T follicular helper cell (primary cell): ENCODE measurements around the gene BTBD9.

ENCODE experiments used
- DNase-seq: peaks from one replicate; pipeline ENCODE4 v3.0.0-alpha.2; 2020; ENCODE audit warnings: low read depth

Gene BTBD9

DNA sequence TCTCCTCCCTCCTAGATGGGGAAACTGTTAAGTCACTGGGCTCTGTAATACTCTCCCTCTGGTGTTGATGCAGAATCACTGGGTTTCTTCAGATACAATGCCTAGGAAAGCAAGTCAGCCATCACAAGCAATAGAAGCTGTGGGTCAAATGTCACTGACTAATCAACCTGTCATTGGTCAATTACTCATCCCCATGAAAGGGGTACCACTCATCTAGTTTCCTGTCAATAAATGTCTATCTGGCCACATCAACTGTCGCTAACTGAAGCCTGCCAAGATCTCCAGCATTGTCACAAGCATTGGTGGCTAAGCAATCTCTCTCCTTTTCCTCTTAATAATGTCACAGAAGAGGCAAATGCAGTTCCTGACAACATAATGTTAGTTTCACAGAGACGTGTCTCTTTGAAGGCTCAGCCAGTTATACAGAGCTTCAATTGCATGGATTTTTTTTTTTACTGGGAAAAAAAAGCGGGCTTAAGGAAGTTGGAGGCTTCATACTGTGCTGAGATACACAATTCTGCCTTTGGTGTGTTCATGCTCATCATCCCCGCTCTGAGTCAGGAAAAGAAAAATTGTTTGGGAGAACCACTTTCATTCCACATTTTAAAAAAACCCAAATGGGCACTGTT, 355.9 kb downstream of the BTBD9 start:
- DNase-seq = no peak

DNA sequence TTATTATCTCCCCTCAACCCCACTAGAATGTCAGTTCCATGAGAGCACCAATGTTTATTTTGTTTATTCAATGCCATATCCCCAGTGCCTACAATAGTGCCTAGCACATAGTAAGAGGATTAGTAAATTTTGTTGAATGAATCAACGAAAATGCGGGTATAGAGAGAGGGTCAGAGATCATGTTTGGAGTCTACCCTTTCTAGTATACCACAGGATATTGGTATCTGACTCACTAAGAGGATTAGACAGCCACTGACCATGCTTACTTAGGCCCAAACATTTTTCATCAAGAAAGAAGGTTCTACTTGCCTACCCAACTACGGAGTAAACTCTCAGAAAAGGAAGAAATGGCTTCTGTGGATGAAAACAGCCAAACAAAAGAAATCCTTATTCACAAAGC, 356.8 kb downstream of the BTBD9 start:
- DNase-seq = no peak

DNA sequence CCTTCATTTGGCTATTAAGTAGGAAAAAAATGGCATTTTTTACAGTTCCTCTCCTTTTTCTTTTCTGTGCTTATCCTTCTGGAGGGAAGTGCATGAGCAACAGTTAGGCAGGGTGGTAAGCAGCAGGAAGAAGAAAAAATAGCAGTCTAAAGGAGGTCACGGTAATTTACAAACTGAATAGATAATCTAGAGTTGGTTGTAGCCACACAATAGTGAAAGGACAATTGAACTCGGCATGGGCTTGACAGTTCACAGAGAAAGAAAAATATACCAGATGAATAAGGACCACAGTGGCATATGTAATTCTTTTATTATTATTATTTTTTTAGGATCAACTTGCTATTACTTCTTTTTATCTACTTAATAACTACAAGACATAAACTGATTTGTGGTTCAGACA, 358.6 kb downstream of the BTBD9 start:
- no peak for DNase-seq

DNA sequence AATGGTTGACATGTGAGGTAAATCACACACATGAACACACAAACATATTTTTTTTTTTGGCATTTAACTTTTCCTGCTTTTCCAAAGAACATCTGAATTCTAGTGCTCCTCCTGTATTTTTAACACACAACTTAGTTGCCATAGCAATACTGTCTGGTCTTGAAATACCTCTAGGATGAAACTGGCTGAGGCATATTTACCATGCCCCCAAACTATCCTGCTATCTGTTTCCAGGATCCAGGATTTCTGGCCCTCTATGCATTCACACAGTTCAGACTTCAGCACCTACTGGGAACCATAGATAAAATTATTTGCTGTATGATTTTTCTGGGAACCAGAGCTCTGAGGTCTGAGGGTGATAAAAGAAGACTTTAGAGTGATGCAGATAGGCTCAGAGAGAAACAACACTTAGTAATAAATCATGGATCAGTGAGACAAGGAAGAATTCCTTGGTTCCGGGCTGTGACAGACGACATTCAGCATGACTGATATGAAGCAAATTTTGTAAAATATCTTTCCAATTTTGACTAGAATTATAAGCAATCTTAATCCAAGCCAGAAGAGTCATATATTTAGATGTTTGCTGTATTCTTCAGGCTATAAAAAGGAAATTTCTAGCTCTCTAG, 359.7 kb downstream of the BTBD9 start:
- DNase-seq = no peak

DNA sequence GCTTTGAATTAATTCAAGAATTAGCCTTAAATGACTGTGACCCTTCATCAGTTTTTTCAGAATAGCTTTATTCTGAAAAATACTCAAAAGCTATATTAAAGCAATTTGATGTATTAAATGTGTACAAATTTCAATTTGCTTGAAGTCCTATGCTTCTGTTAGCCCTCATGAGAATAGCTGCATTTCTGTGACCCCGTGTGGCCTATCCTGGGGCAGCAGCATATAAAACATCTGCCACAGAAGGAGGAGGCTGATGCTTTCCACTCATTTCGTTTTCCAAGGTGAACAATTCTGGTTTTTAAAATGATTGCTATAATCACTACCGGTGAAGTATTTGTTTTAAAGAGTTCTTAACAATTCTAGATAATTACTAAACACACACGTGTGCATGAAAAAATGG, 360.3 kb downstream of the BTBD9 start:
- no peak for DNase-seq

DNA sequence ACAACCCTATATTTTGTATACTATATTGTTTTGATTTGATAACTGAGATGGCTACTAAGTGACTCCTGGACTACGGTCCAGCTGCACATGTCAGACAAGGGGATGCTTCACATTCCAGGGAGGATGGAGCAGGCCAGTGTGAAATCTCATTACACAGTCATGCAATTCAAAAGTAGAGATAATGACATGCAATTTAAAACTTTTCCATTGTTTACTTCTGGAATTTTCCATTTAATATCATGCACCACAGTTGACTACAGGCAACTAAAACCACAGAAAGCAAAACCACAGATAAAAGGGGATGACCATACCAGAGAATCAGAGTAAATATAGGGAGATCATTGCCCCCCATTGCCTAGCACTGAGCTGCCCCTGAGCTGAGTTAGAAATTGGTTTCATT, 366.4 kb downstream of the BTBD9 start:
- no peak for DNase-seq

DNA sequence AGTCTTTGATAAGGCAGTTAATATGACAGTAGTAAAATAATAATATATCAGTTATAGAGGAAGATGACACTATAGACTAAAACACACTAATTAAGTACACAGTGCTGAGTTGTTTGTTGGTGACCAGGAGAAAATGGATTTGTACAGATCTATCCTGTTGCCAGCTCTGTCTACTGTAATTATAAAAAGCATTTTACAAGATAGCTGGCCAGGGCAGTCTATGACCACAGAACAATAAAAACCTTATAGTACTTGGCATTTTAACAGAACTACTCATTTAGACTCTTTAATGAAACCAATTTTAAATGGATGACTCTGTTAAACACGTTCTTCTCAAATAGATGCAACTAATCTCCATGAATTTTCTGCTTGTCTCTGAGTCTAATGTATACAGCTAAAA, 367.5 kb downstream of the BTBD9 start:
- no peak for DNase-seq

DNA sequence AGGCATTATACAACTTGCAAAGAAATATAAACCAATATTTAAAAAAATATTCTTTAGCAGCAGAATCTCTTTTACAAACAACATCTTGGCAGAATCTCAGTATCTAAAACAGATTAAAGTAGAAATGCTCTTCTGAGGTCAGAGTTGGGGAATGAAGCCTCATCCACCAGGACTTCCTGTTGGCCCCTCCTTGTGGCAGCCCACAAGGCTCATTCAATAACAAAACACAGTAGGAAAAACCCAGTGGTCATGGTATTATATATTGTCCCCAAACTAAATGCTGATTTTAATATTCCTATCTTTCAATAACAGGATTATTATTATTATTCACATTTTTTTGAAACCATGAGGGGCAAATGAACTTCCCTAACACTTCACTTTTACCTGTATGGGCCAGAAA, 368.6 kb downstream of the BTBD9 start:
- DNase-seq = no peak

DNA sequence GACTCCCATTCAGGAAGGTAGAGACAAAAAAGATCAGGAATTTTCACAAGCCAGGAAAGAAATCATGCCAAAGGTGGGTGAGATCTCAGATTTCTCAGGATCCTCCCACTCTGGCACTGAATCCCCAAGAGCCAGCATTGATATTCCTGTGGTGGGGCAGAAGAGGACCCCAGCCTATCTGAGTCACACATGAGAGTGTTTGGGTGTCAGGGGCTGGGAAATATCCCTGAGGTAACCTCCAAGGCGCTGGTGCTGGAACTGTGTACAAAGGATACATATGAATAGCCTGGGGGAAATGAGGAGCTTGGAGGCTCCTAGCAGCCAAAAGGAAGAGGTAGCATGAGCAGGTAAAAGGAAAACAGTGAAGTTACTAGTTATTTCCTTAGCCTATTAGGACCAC, 369.4 kb downstream of the BTBD9 start:
- DNase-seq = no peak

DNA sequence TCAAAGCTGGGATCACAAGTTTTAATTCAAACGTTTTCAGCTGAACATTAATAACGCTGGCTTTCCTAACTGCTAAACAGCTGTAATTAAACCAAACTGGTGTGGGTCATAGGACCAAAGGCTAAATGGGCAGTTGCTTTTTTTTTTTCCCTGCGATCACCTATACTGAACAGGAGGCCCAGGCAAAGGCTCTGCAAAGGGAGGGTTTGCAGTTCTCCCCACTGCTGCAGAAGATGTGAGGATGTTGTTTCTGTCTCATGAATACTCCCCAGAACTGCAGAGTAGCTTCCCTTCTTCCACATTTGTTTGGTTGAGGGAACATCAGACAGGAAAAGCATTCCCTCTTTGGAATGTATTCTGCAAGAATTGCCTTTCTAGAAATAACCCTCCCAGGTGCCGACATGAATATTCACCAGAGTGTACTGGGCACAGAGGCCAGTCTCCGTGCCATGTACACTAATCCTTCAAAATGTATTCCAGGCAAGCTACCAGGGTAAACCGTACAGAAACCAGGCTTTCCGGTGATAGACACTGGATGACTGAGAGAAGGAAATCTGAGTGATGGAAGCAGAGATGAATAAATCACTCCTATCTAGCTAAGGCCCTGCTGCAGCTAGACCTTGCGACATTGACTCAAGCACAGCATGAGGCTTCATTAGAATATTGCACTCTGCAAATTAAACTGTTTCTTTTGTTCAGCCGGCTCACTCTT, 370.1 kb downstream of the BTBD9 start:
- DNase-seq = no peak

DNA sequence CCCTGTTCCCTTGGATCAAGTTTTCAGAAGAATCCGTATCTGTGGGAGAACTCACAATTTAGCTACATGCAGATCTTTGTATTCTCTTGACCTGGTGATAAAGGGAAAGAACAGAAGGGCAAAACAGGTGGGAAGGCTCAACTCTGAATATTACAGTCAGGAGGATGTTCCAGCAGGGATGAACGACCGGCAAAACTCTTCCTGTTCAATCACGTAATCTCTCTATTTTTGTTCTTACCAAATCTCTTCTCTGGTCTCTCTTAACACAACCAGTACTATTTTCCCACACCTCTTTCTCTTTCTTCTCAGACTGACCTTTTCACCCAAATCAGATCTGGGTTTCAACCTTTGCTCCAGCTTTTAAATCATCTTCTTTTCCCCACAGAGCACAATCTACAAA, 371.4 kb downstream of the BTBD9 start:
- DNase-seq = no peak

DNA sequence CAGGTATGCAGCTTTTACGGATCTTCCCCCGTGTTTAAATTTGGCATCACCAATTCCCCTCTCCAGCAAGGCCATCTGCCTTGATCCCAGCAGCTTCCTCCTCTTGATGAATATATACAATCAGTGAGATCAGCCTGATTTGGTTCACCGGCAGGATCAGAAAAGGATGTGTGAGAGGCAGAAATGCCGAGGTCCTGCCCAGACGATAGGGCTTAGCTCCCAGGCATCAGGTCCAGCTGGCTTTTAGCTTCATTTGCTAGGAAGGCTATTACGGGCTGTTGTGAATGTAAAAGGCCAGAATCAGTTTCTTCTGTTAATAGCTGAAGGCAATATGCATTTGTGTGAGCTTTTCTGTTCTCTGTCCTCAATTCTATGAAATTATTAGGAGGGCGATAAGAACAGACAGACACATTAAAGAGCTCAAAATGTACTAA, 372.8 kb downstream of the BTBD9 start:
- DNase-seq = no peak

DNA sequence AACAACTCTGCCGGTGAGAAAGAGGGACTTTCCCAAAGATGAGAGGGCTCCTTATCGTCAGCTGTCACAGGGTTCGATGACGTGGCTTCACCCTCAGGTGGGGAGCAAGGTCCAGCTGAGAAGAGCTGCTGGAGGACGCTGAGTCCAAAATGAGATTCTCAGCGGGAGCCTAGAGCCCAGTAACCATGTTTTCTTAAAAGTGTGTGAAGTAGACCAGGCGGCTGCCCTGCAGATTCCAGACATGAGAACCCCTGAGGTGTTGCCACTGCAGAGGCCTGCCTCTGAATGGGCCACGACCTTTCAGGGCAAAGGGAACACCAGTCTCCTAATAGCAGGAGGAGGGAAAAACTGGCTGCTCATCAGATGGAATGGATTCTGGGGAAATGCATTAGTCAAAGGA, 375.1 kb downstream of the BTBD9 start:
- no peak for DNase-seq

DNA sequence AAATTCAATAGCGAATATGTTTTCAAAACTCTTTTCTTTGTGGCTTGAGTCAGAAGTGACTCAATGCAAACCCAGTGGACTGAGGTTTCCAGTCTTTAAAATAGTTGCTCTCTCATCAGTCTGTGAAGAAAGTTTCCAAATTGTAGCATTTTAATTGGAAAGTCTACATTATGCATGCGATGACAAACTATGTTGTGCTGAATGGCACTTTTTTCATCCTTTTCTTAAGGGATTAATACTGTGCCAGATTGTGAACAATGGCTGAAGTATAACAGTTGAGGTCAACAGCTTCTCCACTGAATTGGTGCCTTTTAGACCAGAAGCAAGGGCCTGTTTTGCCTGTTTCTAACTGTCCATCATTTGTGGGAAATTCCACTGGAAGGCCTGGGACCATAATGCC, 377.1 kb downstream of the BTBD9 start:
- no peak for DNase-seq

DNA sequence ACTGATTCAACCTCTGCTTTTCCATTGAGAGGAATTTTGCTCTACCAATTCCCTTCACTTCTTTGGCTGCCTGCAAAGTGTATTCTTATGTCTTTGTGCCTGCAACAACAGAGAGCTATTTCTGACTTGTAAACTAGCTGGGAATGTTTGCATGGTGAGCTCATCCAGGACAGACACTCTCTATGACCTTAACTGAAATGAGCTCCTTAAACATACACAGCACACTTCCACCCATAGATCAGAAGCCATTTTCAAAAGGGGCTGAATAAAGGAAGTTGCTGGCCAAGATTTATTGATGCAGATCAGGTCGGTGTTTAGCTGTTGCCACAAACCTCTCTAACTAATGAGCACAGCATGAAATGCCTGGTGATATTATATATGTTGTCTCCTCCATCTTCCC, 377.7 kb downstream of the BTBD9 start:
- no peak for DNase-seq

DNA sequence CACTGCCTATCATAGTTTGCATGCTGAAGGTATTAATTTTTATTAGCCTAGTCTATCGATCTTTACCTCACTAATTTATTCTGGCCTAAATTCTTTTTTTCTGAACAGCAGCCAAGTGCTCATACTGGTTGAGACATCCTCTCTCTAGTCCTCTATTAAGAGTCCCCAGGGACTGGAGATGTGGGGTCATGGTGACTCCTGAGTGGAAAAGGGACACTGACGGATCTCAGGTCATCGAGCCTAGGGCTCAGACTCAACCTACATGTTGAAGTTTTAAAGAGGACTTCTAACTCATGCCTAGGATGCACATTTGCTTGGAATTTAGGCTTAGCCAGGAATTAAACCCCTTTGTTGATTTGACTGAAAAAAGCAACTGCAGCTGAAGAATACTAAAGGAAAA, 378.1 kb downstream of the BTBD9 start:
- no peak for DNase-seq

DNA sequence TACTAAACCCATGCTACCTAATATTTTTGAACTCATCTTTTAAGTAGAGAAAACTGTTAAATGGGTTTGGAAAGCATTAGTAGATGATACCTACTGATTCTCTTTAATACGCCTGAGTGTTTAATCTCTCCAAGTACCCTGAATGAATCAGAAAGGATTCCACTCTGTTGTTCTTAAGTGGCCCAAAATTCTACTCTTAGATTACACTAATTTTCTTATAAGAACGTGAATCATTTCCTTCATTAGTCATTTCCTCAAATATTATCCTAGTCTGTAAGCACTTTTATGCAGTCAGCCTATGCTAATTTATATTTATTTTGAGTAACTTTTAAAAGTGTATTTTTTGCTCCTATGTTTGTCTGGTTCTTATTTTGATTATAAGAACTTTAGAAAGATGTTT, 380.0 kb downstream of the BTBD9 start:
- no peak for DNase-seq

DNA sequence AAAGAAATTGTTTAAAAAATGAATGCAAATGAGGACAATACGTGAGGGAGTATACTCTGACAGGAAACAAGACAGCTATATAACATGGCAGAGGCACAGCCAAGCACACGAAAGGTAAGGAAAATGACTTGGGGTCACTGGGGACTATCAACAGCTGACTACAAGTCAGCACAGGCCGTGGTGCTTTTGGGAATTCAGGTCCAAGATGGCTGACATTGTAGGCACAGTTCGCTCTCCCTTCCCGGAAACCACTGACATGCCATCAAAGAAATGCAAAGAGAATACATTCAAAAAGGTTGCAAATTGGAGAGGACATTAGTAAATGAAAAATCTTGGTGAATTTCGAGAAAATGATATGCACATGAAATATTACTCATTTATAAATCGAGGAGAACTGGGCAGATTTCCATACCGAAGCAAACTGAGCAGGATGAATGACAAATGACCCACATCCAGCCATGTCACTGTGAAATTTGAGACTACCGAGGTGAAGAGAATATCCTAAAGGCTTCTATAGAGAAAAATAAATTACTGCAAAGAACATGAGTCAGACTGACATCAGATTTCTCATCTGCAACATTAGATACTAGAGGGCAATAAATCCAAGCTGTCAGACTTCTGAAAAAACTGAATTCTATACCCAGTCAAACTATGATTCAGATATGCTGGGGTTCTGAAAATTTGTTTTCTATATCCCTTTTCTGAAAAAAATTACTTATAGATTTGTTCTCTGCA, 391.1 kb downstream of the BTBD9 start:
- no peak for DNase-seq

DNA sequence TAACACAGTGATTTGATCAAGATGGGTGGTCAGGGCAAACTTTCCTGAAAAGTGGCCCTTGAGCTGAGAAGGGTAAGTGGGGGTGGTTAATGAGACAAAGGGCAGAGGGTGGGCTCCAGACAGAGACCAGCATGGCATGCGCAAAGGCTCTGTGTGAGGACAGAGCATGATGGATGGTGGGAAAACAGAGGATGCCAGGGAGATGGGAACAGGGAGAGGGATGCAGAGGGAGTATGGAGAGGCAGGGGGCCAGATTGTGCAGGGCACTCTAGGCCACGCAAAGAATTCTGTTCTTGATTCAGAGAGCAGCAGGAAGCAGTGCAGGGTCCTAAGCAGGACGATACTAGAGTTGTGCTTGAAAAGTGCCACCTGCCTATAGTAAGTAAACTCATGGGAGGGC, 394.4 kb downstream of the BTBD9 start:
- DNase-seq = no peak

DNA sequence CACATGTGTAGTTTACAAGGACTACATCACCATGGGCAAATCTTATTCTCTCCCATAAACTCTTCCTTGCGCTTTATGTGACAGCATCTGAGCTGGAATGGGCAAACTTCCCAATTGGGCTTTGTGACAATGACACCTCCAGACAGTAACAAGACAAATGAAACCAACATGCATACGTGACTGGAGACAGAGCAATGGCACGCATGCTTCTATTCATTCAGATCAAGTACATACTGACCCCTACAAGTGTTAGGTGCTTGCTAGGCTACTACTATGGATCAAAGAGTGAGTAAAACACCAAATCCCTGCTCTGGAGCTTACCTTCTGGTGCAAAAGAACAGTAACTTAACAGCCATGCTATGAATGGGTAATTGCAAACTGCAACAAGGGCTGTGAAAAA, 394.9 kb downstream of the BTBD9 start:
- DNase-seq = no peak

DNA sequence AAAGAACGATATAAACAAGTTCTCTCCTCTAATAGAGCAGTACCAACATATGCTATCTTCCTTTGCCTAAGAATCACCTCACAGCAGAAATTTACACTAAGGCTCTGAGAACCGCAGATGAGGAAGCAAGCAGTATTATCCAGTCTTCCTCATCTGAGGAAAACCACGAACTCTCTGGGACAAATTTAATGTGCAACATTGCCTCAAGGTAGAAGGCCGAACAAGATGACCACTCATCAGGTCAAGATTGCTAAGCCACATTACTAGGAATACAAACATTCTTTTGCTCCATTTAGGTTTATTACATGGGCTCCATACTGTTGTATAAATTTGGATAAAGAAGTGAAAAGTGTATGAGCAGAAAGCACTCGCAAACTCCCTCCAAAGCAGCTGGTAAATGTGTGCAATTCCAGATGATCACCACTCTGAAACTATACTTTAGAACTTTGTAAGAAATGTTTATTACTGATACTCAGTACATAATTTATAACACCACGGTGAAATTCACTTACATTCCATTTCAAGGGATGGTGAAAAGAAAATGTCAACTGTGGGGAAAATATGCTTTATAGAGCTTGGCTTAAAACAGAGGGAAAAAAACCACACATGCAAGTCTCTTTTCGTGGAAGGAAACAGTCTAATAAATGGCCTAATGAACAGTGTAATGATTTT, 398.4 kb downstream of the BTBD9 start:
- no peak for DNase-seq

DNA sequence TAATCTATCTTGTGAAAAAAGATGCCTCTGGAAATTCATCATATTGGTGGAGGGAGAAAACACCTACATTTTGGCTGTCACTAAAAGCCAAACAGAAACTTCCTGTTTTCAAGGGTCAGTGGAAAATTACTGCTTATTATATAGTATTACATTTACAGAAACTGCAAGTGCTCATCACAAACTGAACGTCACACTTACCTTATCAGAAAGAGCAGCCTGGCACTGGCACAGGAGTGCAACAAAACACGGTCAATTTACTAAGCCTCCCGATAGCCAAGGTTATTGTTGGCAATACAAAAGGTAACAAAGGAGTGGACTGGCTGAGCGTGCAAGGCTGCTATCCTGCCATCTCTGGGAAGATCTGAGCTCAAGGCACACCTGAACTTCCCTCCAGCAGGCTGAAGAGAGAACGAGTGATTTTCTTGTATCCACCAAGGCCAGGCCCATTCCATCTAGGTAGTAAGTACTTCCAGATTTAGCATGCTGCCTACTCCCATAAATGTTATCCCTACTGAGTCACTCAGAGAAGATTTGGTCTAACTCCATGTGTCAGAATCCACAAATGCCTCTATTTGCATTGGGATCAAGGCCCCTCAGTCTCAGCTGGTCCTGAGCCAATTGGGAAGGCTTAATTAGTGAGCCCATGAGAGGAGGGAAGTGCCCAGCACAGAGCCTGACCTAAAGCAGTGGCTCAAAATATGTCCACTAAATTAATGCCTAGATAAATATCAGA, 399.8 kb downstream of the BTBD9 start:
- DNase-seq = no peak
